Measurements from ENCODE around the gene COL23A1. TPM values are rescaled to one million over a fixed set of nuclear protein-coding genes. Genes with fewer than 3 reads are reported as not detected.

COL23A1 gene
- total RNA-seq, 2 donors from 2014 or later, result 0.17 to 0.19 TPM

GRCh38 chr5:178224403-178224802, 365.8 kb downstream of the COL23A1 start:
- Mint-ChIP-seq H3K9me3 (no peaks in the 10 kb centered on the region), H3K36me3 (peaks cover 15% of the 10 kb centered on the region), H3K27ac (peak overlapping the region in 1 of 2 donors; percentile 36), H3K4me3 (no peak overlapping the region), H3K27me3 (no peaks in the 10 kb centered on the region), H3K4me1 (ENCODE audit: low read depth in 2 of 2) (peaks cover 42 to 58% of the 10 kb centered on the region in 2 donors)
- ATAC-seq (no peak), DNase-seq (ENCODE audit: low spot score) (no peak)

- no peak for DNase-seq (ENCODE audit: low spot score)
- Mint-ChIP-seq H3K9me3 (no peaks in the 10 kb centered on the region), H3K4me1 (ENCODE audit: low read depth in 2 of 2) (peaks cover 40 to 55% of the 10 kb centered on the region in 2 donors), H3K36me3 (peaks cover 18% of the 10 kb centered on the region), H3K4me3 (no peak overlapping the region), H3K27ac (peak overlapping the region in 1 of 2 donors; percentile 36), H3K27me3 (no peaks in the 10 kb centered on the region)
- ATAC-seq, result peak in 1 of 2 donors; percentile 21
These were observed 366.3 kb downstream of the COL23A1 start for GRCh38 chr5:178223828-178224335.

GRCh38 chr5:178223196-178223773, 366.9 kb downstream of the COL23A1 start:
- ATAC-seq (no peak), DNase-seq (ENCODE audit: low spot score) (no peak)
- H3K4me1 Mint-ChIP-seq (ENCODE audit: low read depth in 2 of 2), result peaks cover 36 to 55% of the 10 kb centered on the region in 2 donors
- no peak overlapping the region for H3K4me3 Mint-ChIP-seq
- H3K36me3 Mint-ChIP-seq, result peaks cover 21% of the 10 kb centered on the region
- no peaks in the 10 kb centered on the region for H3K27me3 Mint-ChIP-seq
- H3K27ac Mint-ChIP-seq, result peak overlapping the region; percentile 32 to 36
- H3K9me3 Mint-ChIP-seq, result no peaks in the 10 kb centered on the region

- H3K27me3 Mint-ChIP-seq, result no peaks in the 10 kb centered on the region
- peaks cover 14% of the 10 kb centered on the region for H3K36me3 Mint-ChIP-seq
- peak overlapping the region in 1 of 2 donors; percentile 24 for H3K27ac Mint-ChIP-seq
- H3K4me1 Mint-ChIP-seq (ENCODE audit: low read depth in 2 of 2), result peaks cover 27 to 45% of the 10 kb centered on the region in 2 donors
- H3K4me3 Mint-ChIP-seq, result no peak overlapping the region
- no peaks in the 10 kb centered on the region for H3K9me3 Mint-ChIP-seq
- no peak for DNase-seq (ENCODE audit: low spot score)
- no peak for ATAC-seq
These were observed 367.9 kb downstream of the COL23A1 start for GRCh38 chr5:178222292-178222691.

DNA sequence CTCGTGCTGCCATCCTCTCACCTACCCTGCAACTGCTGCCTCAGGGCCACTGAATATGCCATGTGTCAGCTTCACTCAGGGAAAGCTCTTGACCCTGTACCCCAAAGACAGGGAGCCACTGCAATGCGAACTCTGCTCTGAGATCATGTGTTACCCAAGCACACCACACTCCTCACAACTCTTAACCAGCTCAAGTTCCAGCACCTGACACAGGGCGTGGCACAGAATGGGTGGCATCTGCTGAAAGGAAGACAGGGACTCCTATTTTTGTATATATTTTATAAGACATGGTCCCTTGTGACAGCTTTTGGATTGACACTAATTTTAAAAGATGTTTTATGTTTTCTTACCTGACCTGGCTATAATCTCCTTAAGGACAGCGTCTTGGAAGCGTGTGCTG, 368.3 kb downstream of the COL23A1 start:
- Mint-ChIP-seq H3K27me3 (no peaks in the 10 kb centered on the region), H3K4me3 (no peak overlapping the region), H3K9me3 (no peaks in the 10 kb centered on the region), H3K27ac (peak overlapping the region; percentile 23 to 24), H3K36me3 (peaks cover 10% of the 10 kb centered on the region), H3K4me1 (ENCODE audit: low read depth in 2 of 2) (peaks cover 23 to 42% of the 10 kb centered on the region in 2 donors)
- ATAC-seq (peak; percentile 7 to 8), DNase-seq (ENCODE audit: low spot score) (no peak)

DNA sequence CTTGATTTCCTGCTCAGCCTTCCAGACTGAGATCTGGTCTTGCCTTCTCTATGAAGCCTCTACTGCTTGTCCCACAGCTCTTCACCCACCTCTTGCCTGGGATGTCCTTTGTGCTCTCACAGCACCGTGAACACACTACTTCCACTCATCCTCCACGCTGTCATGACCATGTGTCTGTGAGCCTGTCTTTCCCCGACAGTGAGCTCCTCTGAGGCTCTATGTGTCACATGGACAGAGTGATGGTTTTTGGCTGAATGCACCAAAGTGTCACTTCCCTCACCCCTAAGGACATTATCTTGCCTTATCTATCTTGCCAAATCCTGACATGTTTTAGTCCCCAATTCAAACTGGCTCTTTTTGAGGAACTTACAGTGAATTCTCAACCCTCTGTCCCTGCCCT, 368.9 kb downstream of the COL23A1 start:
- DNase-seq (ENCODE audit: low spot score), result no peak
- no peaks in the 10 kb centered on the region for H3K27me3 Mint-ChIP-seq
- H3K27ac Mint-ChIP-seq, result peak overlapping the region; percentile 23 to 24
- H3K36me3 Mint-ChIP-seq, result peaks cover 13% of the 10 kb centered on the region
- H3K9me3 Mint-ChIP-seq, result no peaks in the 10 kb centered on the region
- peaks cover 20 to 44% of the 10 kb centered on the region in 2 donors for H3K4me1 Mint-ChIP-seq (ENCODE audit: low read depth in 2 of 2)
- ATAC-seq, result peak; percentile 30 to 46
- H3K4me3 Mint-ChIP-seq, result no peak overlapping the region

DNA sequence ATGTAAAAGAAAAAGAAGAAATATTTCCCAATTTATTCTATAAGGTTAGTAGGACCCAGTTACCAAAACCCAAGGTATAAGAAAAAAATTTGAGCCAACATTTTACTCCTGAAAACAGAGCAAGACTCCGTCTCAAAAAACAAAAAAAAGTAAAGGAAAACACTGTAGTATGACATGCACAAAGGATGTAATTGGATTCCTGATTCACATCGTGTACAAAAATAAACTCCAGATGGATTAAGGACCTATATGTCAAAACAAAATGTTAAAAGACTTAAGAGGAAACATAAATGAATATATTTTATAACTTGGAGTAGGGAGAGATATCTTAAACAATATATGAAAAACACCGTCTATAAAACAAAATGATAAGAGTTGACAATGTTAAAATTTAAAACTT, 371.4 kb downstream of the COL23A1 start:
- DNase-seq (ENCODE audit: low spot score) (no peak), ATAC-seq (no peak)
- H3K4me1 Mint-ChIP-seq (ENCODE audit: low read depth in 2 of 2), result peaks cover 20 to 35% of the 10 kb centered on the region in 2 donors
- H3K36me3 Mint-ChIP-seq, result peaks cover 17% of the 10 kb centered on the region
- no peaks in the 10 kb centered on the region for H3K27me3 Mint-ChIP-seq
- peak overlapping the region in 1 of 2 donors; percentile 70 for H3K27ac Mint-ChIP-seq
- no peak overlapping the region for H3K4me3 Mint-ChIP-seq
- no peaks in the 10 kb centered on the region for H3K9me3 Mint-ChIP-seq

DNA sequence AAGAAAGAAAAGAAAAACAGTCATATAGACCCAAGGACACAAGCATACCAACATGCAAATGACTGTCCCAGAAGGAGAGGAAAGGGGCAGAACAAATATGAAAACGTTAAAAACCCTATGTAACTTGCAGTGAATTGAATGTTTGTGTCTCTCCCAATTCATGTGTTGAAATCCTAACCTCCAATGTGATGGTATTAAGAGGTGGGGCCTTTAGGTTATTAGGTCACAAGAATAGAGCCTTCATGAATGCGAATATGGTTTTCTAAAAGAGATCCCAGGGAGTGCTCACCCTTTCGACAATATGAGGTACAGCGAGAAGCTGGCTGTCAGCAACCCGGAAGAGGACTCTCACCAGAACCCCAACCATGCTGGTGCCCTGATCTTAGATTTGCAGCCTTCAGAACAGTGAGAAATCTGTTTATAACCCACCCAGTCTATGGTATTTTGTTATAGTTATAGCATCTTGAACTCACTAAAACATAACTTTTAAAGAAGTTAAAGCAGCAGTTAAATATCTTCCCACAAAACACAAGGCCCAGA, 371.9 kb downstream of the COL23A1 start:
- H3K36me3 Mint-ChIP-seq, result peaks cover 22% of the 10 kb centered on the region
- H3K4me3 Mint-ChIP-seq, result no peak overlapping the region
- H3K9me3 Mint-ChIP-seq, result no peaks in the 10 kb centered on the region
- DNase-seq (ENCODE audit: low spot score), result no peak
- no peaks in the 10 kb centered on the region for H3K27me3 Mint-ChIP-seq
- peaks cover 23 to 29% of the 10 kb centered on the region in 2 donors for H3K4me1 Mint-ChIP-seq (ENCODE audit: low read depth in 2 of 2)
- peak overlapping the region in 1 of 2 donors; percentile 70 for H3K27ac Mint-ChIP-seq
- ATAC-seq, result no peak

DNA sequence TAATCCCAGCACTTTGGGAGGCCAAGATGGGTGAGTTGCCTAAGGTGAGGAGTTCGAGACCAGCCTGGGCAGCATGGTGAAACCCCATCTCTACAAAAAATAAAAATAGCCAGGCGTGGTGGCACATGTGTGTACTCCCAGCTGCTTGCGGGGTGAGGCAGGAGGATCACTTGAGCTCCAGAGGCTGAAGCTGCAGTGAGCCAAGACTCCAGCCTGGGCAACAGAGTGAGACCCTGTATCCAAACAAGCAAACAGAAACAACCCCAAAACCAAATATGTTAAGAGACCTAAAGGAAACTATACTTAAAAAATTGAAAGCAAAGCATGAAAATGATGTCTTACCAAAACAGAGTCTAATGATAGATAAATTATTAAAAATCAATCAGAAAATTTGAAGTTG, 373.4 kb downstream of the COL23A1 start:
- H3K4me1 Mint-ChIP-seq (ENCODE audit: low read depth in 2 of 2), result peaks cover 20 to 21% of the 10 kb centered on the region in 2 donors
- no peaks in the 10 kb centered on the region for H3K9me3 Mint-ChIP-seq
- DNase-seq (ENCODE audit: low spot score) (no peak), ATAC-seq (no peak)
- no peaks in the 10 kb centered on the region for H3K27me3 Mint-ChIP-seq
- no peak overlapping the region for H3K4me3 Mint-ChIP-seq
- peak overlapping the region in 1 of 2 donors; percentile 18 for H3K27ac Mint-ChIP-seq
- H3K36me3 Mint-ChIP-seq, result peaks cover 22% of the 10 kb centered on the region

GRCh38 chr5:178216088-178216534, 374.1 kb downstream of the COL23A1 start:
- Mint-ChIP-seq H3K27ac (peak overlapping the region; percentile 8 to 18), H3K9me3 (no peaks in the 10 kb centered on the region), H3K4me1 (ENCODE audit: low read depth in 2 of 2) (peaks cover 13 to 14% of the 10 kb centered on the region in 2 donors), H3K4me3 (no peak overlapping the region), H3K27me3 (no peaks in the 10 kb centered on the region), H3K36me3 (peaks cover 22% of the 10 kb centered on the region)
- DNase-seq (ENCODE audit: low spot score) (no peak), ATAC-seq (no peak)

DNA sequence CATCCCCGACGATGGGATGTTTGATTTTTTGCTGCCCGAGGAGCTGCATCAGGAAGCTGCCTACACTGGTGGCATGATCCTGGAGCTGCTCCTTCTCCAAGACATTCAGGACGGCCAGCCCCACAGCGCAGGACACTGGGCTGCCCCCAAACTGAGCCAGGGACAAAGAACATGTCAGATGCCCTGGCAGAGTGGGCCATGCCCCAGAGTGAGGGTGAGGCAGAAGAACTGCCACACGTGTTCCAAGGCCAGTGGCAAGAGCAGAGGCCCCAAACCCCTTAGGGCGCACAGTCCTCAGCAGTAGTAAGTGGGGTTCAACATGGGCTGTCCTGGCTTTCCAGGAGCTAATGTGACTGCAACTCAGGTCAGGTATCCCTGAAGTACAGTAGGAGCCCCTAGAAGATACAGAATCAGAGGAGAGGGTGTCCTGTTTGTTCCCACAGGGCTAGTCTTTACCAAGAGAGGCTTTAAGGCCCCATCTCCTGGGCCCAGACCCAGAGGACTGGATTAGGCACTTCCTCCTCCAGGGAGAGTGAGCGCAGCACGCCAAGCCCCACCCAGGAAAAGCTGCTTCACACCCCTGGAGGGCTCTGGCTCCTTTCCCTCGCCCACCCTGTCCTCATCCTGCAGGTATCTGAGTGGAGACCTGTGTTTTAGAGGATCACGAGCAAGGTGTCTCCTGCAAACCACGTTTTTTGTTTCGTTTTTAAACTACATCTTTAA, 374.8 kb downstream of the COL23A1 start:
- Mint-ChIP-seq H3K9me3 (no peaks in the 10 kb centered on the region), H3K4me1 (ENCODE audit: low read depth in 2 of 2) (peaks cover 7 to 14% of the 10 kb centered on the region in 2 donors), H3K27me3 (no peaks in the 10 kb centered on the region), H3K4me3 (no peak overlapping the region), H3K36me3 (peaks cover 22% of the 10 kb centered on the region), H3K27ac (peak overlapping the region; percentile 49 to 70)
- DNase-seq (ENCODE audit: low spot score), result no peak
- peak in 1 of 2 donors; percentile 21 for ATAC-seq

DNA sequence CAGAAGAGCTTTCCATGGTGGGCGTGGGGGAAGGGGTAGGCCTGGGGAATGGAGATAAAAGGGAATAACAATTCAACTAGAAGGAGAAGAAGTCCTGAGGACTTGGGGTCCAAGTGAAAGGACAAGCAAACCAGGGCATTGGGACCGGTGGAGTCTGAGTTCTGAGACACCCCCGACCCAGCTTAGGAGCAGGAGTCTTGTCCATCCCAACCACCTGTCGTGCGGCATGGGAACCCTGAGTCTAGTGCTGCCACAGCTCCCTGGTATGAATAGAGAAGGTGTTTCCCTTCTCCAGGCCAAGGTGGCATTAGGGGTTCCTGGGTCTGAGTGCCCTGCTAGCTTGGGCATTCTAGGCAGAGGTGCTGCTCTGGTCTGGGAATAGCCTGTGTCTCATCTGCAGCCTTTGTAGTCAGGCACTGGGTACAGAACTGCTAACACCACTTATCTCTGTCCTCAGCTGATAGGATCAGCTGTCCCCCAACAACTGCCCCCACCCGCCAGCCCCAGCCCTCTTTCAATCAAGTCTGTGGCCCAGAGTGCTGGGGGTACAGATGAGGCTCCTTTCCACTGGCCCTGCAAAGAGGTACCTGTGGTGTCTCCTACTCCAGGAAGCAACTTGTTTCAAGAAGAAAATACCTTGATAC, 375.9 kb downstream of the COL23A1 start:
- Mint-ChIP-seq H3K27ac (peak overlapping the region; percentile 62 to 70), H3K4me1 (ENCODE audit: low read depth in 2 of 2) (peaks cover 15 to 21% of the 10 kb centered on the region in 2 donors), H3K4me3 (no peak overlapping the region), H3K27me3 (no peaks in the 10 kb centered on the region), H3K36me3 (peaks cover 27% of the 10 kb centered on the region), H3K9me3 (no peaks in the 10 kb centered on the region)
- DNase-seq (ENCODE audit: low spot score) (no peak), ATAC-seq (peak; percentile 3 to 12)

GRCh38 chr5:178213748-178214151, 376.4 kb downstream of the COL23A1 start:
- DNase-seq (ENCODE audit: low spot score), result no peak
- Mint-ChIP-seq H3K4me3 (no peak overlapping the region), H3K27me3 (no peaks in the 10 kb centered on the region), H3K9me3 (no peaks in the 10 kb centered on the region), H3K36me3 (peaks cover 26% of the 10 kb centered on the region), H3K27ac (peak overlapping the region; percentile 62 to 65), H3K4me1 (ENCODE audit: low read depth in 2 of 2) (peaks cover 19 to 25% of the 10 kb centered on the region in 2 donors)
- no peak for ATAC-seq
